ENCODE measurements around the gene FRMD4B.

GRCh38 chr3:69161587-69162307 lies 224.1 kb downstream of the FRMD4B start:
- TF ChIP-seq CTCF (IDR thresholded peaks at IDR 0.05): peak; percentile 63 to 99 (median 94)
- TF ChIP-seq POLR2A (IDR thresholded peaks at IDR 0.05): no peak
